Naive thymus-derived CD4-positive, alpha-beta T cell (primary cell): Measurements from ENCODE around the gene MYO6. TPM values are rescaled to one million over a fixed set of nuclear protein-coding genes. Genes with fewer than 3 reads are reported as not detected.
"Not testable (repeated sequence)": the region's sequence is repeated elsewhere in the genome, so short reads cannot be mapped to it uniquely, and the experiment has no call there.

ENCODE experiments used
- ATAC-seq: fragments of 150-1000 bp; cut with Tn5 transposase; 2 replicates; pipeline ENCODE4 v1.10.0; 2021; ENCODE audit warnings: mild to moderate bottlenecking, moderate library complexity
- CTCF ChIA-PET: fragments of 350-600 bp; sonication (Branson Sonifier 250); formaldehyde crosslinking; loops from one replicate; lab custom pipeline; 2021; ENCODE audit warnings: antibody characterized with exemption; lab: Charles Lee
- POLR2A ChIA-PET: fragments of 350-600 bp; sonication (Branson Sonifier 250); formaldehyde crosslinking; loops from one replicate; lab custom pipeline; 2021; ENCODE audit warnings: antibody characterized with exemption, inconsistent platforms; lab: Charles Lee
- DNase-seq, 9 donors: peaks; one replicate each; pipeline versions ENCODE4 v3.0.0 to v3.0.0-alpha.2; 2020 to 2022; ENCODE audit warnings: mixed read lengths in 1 of 9
- H3K27ac ChIP-seq: one replicate; pipeline ENCODE4 v1.7.0; 2013; ENCODE audit warnings: mild to moderate bottlenecking, low read depth, low read length, moderate library complexity
- H3K27me3 ChIP-seq, 2 donors: one replicate each; pipeline ENCODE4 v1.7.0; 2013; ENCODE audit warnings: low read length in 2 of 2, mild to moderate bottlenecking in 2 of 2, moderate library complexity in 2 of 2; ENCODE audit not compliant: control insufficient read depth in 2 of 2, insufficient read depth in 2 of 2
- H3K36me3 ChIP-seq, 3 experiments: 1 replicate in 2 of 3; 2 replicates in 1 of 3; pipeline ENCODE4 v1.7.0; 2013; ENCODE audit warnings: low read length in 3 of 3, mild to moderate bottlenecking in 3 of 3, moderate library complexity in 1 of 3; ENCODE audit not compliant: insufficient read depth in 3 of 3, control insufficient read depth in 2 of 3
- H3K4me1 ChIP-seq, 2 donors: one replicate each; pipeline ENCODE4 v1.7.0; 2013; ENCODE audit warnings: low read length in 2 of 2, mild to moderate bottlenecking in 2 of 2, moderate library complexity in 1 of 2; ENCODE audit not compliant: control insufficient read depth in 2 of 2, insufficient read depth in 2 of 2
- H3K4me3 ChIP-seq: 2 replicates; pipeline ENCODE4 v1.7.0; 2013; ENCODE audit warnings: mild to moderate bottlenecking, low read length
- H3K9me3 ChIP-seq, 3 experiments: 1 replicate in 2 of 3; 2 replicates in 1 of 3; pipeline ENCODE4 v1.7.0; 2013; ENCODE audit warnings: low read length in 3 of 3; ENCODE audit not compliant: control insufficient read depth in 2 of 3
- H3K27ac Mint-ChIP-seq, 9 donors: one replicate each; pipeline ENCODE4 v1.8.0; 2020 to 2022; ENCODE audit warnings: mixed read lengths in 9 of 9, mild to moderate bottlenecking in 8 of 9, moderate library complexity in 5 of 9, inconsistent platforms in 2 of 9
- H3K27me3 Mint-ChIP-seq, 5 donors: one replicate each; pipeline ENCODE4 v1.8.0; 2021 to 2022; ENCODE audit warnings: mixed read lengths in 5 of 5, mild to moderate bottlenecking in 1 of 5
- H3K36me3 Mint-ChIP-seq, 5 donors: one replicate each; pipeline ENCODE4 v1.8.0; 2020 to 2022; ENCODE audit warnings: mixed read lengths in 5 of 5, mild to moderate bottlenecking in 3 of 5, inconsistent platforms in 1 of 5
- H3K4me1 Mint-ChIP-seq, 7 donors: one replicate each; pipeline ENCODE4 v1.8.0; 2020 to 2022; ENCODE audit warnings: mixed read lengths in 7 of 7, mild to moderate bottlenecking in 3 of 7, inconsistent platforms in 1 of 7
- H3K4me3 Mint-ChIP-seq, 10 donors: one replicate each; pipeline ENCODE4 v1.8.0; 2020 to 2022; ENCODE audit warnings: mild to moderate bottlenecking in 10 of 10, mixed read lengths in 10 of 10, moderate library complexity in 6 of 10, inconsistent platforms in 2 of 10
- H3K9me3 Mint-ChIP-seq, 11 donors: one replicate each; pipeline ENCODE4 v1.8.0; 2020 to 2022; ENCODE audit warnings: mixed read lengths in 11 of 11, mild to moderate bottlenecking in 4 of 11, inconsistent platforms in 1 of 11, moderate library complexity in 1 of 11
- intact Hi-C, 2 donors: fragments of 100-400 bp; cut with micrococcal nuclease; formaldehyde crosslinking; loops; one replicate each; pipeline ENCODE4 v1.15.1; 2023
- polyA plus RNA-seq, 2 donors: library from polyadenylated mRNA; unstranded; fragments of 300-500 nt; fragmentation: Illumina TruSeq; gene quantifications; one replicate each; pipeline ENCODE4 v1.2.3, GENCODE V29; 2021
- total RNA-seq, 6 experiments: library from RNA in 5 of 6; stranded (reverse) in 5 of 6; gene quantifications; 1 replicate in 5 of 6; 2 replicates in 1 of 6; pipeline ENCODE4 v1.2.3 and lab custom pipeline; 2021 to 2026

MYO6 gene
- 1 to 10 TPM in 2 of 5 experiments, under 1 TPM in 3; 0.34 to 3.1 (median 0.94) TPM for total RNA-seq
- under 1 TPM; 0.27 to 0.99 TPM for polyA plus RNA-seq
- total RNA-seq (lab: John Stamatoyannopoulos, UW) = not detected

DNA sequence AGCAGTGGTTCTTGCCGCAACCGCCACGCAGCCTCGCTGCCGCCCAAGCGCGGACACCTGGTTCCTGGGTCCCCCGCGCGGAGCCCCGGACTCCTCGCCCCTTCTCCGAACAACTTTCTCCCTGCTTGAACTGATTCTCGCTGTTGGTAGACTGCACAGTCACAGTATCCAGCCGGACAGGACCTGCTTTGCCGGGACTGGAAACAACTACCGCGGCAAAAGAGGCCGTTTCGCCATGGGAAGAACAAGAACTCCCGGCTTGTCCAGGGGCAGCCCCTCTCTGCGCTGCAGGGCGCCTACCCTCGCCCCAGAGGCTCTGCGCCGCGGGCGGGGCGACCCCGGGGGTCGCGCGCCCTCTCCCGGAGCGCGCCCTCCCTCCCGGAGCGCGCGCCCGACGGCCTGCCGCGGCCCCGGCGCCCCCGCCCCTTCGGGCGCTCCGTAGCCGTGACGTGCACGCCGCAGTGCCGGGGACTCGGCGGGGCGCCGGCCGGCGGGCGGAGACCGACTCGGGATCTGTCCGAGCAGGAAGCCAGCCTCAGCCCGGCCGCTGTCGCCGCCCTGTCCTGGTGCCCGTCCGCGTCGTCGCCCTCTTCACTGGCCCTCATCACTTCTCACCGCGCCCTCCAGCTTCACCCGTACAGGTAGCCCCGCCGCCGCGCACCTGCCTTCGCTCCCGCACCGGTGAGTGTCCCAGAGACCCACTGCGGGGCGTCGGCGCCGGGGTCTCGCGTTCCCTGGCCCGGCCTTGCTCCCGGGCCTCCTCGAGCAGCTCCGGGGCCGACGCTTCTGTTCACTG lies at the start of gene MYO6:
MYO6 (plus strand) TSS at position 497 of the 796 bp plus-strand sequence. CDS start 68,309 bp downstream, outside the sequence.
- peak within 1 kb of the TSS; percentile 21 for H3K27ac ChIP-seq
- Mint-ChIP-seq H3K9me3 (no peaks in the 10 kb centered on the region), H3K4me3 (peak within 1 kb of the TSS; percentile 85 to 97 (median 92)), H3K27me3 (peaks cover 39 to 74% (median 63%) of the 10 kb centered on the region in 5 donors), H3K36me3 (peaks cover 0 to 9% (median 0%) of the 10 kb centered on the region in 5 donors), H3K4me1 (peaks cover 0 to 16% (median 11%) of the 10 kb centered on the region in 7 donors), H3K27ac (peak within 1 kb of the TSS in 3 of 9 donors; percentile 40 to 85 (median 58))
- H3K9me3 ChIP-seq = no peaks in the 10 kb centered on the region
- intact Hi-C loops = no loop called here
- H3K27me3 ChIP-seq = peaks cover 0 to 9% of the 10 kb centered on the region in 2 donors
- CTCF ChIA-PET = no interaction called here
- peak; percentile 88 for ATAC-seq
- DNase-seq = peak in 7 of 9 donors; percentile 17 to 53 (median 33)
- POLR2A ChIA-PET = no interaction called here
- no peaks in the 10 kb centered on the region for H3K36me3 ChIP-seq
- H3K4me1 ChIP-seq = no peaks in the 10 kb centered on the region
- peak within 1 kb of the TSS; percentile 73 for H3K4me3 ChIP-seq

DNA sequence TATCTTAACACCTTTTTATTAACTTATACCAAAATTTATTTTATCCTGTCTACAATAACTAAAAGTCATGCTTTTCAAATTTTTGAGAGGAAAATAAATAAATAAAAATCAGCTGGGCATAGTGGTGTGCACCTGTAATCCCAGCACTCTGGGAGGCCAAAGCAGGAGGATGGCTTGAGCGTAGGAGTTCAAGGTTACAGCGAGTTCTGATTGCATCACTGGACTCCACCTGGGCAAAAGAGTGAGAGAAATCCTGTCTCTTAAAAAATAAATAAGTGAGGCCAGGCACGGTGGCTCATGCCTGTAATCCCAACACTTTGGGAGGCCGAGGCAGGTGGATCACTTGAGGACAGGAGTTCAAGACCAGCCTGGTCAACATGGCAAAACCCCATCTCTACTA lies 40.7 kb upstream of the MYO6 start:
- H3K4me3 ChIP-seq, CTCF ChIA-PET, intact Hi-C loops, H3K4me1 ChIP-seq, H3K9me3 Mint-ChIP-seq, ATAC-seq, DNase-seq, H3K27me3 Mint-ChIP-seq, H3K4me1 Mint-ChIP-seq, H3K4me3 Mint-ChIP-seq, H3K27ac ChIP-seq, H3K27ac Mint-ChIP-seq, POLR2A ChIA-PET, H3K27me3 ChIP-seq, H3K9me3 ChIP-seq: not testable (repeated sequence)
- H3K36me3 ChIP-seq = peaks cover 7 to 31% (median 12%) of the 10 kb centered on the region in 3 experiments
- peaks cover 4 to 56% (median 40%) of the 10 kb centered on the region in 5 donors for H3K36me3 Mint-ChIP-seq

DNA sequence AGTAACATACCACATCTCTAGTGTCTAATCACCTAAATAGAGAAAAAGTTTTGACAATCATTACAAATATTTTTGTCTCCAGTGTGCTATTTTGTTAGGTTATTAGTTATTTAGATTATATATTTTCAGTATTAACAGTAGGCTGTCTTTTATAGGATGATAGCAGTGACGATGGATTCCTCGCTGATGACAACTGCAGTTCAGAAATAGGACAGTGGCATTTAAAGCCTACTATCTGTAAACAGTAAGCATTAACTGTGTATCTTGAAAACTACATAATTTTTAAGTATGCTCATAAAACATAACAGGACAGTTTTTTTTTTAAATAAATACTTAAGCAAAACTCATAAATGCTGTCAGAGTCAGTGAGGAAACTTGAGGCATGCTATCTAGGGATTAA lies 37.9 kb upstream of the MYO6 start:
- no peaks in the 10 kb centered on the region for H3K9me3 ChIP-seq
- Mint-ChIP-seq H3K36me3 (peaks cover 10 to 57% (median 41%) of the 10 kb centered on the region in 5 donors), H3K9me3 (no peaks in the 10 kb centered on the region), H3K4me3 (no peak overlapping the region), H3K27ac (no peak overlapping the region), H3K27me3 (no peaks in the 10 kb centered on the region), H3K4me1 (peaks cover 0 to 4% (median 0%) of the 10 kb centered on the region in 7 donors)
- no peaks in the 10 kb centered on the region for H3K4me1 ChIP-seq
- H3K27ac ChIP-seq = no peak overlapping the region
- ChIA-PET POLR2A (no interaction called here), CTCF (no interaction called here)
- intact Hi-C loops = no loop called here
- no peaks in the 10 kb centered on the region for H3K27me3 ChIP-seq
- no peak for DNase-seq
- no peak overlapping the region for H3K4me3 ChIP-seq
- peaks cover 12 to 45% (median 16%) of the 10 kb centered on the region in 3 experiments for H3K36me3 ChIP-seq
- ATAC-seq = no peak

DNA sequence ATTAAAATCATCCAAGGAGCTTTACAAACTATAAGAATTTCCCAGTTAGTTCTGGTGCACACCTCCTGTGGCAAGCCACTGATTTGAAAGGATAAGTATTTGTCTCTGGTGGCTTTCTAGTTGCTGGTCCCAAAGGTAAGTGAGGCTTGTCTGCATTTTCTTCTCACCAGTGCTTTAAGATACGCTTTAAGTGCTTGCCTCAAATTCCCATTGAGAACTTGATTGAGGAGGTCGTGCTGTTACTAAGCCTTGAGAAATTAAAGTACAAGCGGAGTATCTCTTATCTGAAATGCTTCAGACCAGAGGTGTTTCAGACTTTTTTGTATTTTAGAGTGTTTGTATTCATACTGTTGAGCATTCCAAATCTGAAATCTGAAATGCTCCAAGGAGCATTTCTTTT lies 29.9 kb upstream of the MYO6 start:
- no peak for DNase-seq
- Histone ChIP-seq H3K4me3 (no peak overlapping the region), H3K27ac (no peak overlapping the region), H3K4me1 (no peaks in the 10 kb centered on the region), H3K9me3 (no peaks in the 10 kb centered on the region), H3K27me3 (no peaks in the 10 kb centered on the region), H3K36me3 (peaks cover 0 to 14% (median 7%) of the 10 kb centered on the region in 3 experiments)
- no peak for ATAC-seq
- ChIA-PET POLR2A (no interaction called here), CTCF (no interaction called here)
- Mint-ChIP-seq H3K27me3 (no peaks in the 10 kb centered on the region), H3K4me1 (peaks cover 0 to 2% (median 0%) of the 10 kb centered on the region in 7 donors), H3K27ac (peak overlapping the region in 1 of 9 donors; percentile 61), H3K9me3 (no peaks in the 10 kb centered on the region), H3K36me3 (peaks cover 8 to 14% (median 10%) of the 10 kb centered on the region in 5 donors), H3K4me3 (no peak overlapping the region)
- intact Hi-C loops = no loop called here

DNA sequence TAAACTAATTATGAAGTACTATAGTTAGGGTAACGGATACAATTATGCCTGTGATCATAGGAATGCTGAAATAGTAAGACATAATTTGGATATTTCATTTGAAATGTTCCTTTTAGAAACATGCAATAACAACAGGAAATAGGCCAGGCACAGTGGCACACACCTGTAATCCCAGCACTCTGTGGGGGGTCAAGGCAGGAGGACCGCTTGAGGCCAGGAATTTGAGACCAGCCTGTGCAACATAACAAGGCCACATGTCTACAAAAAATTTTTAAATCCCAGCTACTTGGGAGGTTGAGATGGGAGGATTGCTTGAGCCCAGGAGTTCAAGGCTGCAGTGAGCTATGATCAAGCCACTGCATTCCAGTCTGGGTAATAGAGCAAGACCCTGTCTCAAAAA lies 25.7 kb upstream of the MYO6 start:
- intact Hi-C loops = no loop called here
- H3K4me3 Mint-ChIP-seq = no peak overlapping the region

DNA sequence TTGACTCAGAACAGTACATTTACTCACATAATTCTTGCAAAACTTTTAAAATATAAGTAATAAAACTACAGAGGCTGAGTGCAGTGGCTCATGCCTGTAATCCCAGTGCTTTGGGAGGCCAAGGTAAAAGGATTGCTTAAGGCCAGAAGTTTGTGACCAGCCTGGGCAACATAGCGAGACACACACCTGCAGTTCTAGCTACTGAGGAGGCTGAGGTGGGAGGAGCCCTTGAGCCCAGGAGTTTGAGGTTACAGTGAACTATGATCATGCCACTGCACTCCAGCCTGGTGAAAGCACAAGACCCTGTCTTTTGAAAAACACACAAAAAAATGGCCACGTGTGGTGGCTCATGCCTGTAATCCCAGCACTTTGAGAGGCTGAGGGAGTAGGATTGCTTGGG lies 21.8 kb upstream of the MYO6 start:
- ATAC-seq (no peak), DNase-seq (no peak)
- H3K4me3 Mint-ChIP-seq = no peak overlapping the region
- H3K27me3 Mint-ChIP-seq = peaks cover 0 to 6% (median 0%) of the 10 kb centered on the region in 5 donors
- Histone ChIP-seq H3K27me3 (no peaks in the 10 kb centered on the region), H3K4me1 (no peaks in the 10 kb centered on the region), H3K4me3 (no peak overlapping the region), H3K36me3 (no peaks in the 10 kb centered on the region), H3K27ac (no peak overlapping the region), H3K9me3 (no peaks in the 10 kb centered on the region)
- intact Hi-C loops = no loop called here
- H3K4me1 Mint-ChIP-seq = peaks cover 0 to 2% (median 0%) of the 10 kb centered on the region in 7 donors
- no peak overlapping the region for H3K27ac Mint-ChIP-seq
- ChIA-PET CTCF (no interaction called here), POLR2A (no interaction called here)
- no peaks in the 10 kb centered on the region for H3K9me3 Mint-ChIP-seq
- H3K36me3 Mint-ChIP-seq = no peaks in the 10 kb centered on the region

More for the DNA sequence above, 25.7 kb upstream of the MYO6 start:
- Mint-ChIP-seq H3K9me3 (no peaks in the 10 kb centered on the region), H3K27ac (no peak overlapping the region), H3K27me3 (no peaks in the 10 kb centered on the region), H3K4me1 (no peaks in the 10 kb centered on the region), H3K36me3 (no peaks in the 10 kb centered on the region)
- H3K4me3 ChIP-seq = no peak overlapping the region
- DNase-seq = no peak
- no peaks in the 10 kb centered on the region for H3K36me3 ChIP-seq
- POLR2A ChIA-PET = no interaction called here
- ATAC-seq = no peak
- no peaks in the 10 kb centered on the region for H3K9me3 ChIP-seq
- H3K4me1 ChIP-seq = no peaks in the 10 kb centered on the region
- CTCF ChIA-PET = no interaction called here
- H3K27ac ChIP-seq = no peak overlapping the region
- no peaks in the 10 kb centered on the region for H3K27me3 ChIP-seq
